Occipital lobe (tissue), 2 donors: Measurements from ENCODE around the gene HSD3B1. TPM values are rescaled to one million over a fixed set of nuclear protein-coding genes. Genes with fewer than 3 reads are reported as not detected.
A peak's percentile ranks its signal among the peaks of the same experiment; 100 is the strongest.
"Not testable (repeated sequence)": the region's sequence is repeated elsewhere in the genome, so short reads cannot be mapped to it uniquely, and the experiment has no call there.

Experiments used
- DNase-seq: peaks from one replicate; lab custom pipeline; 2025; lab: John Stamatoyannopoulos, UW
- total RNA-seq: library from RNA; depleted of rRNA; stranded (reverse); fragments of >200 nt; gene quantifications from one replicate; pipeline ENCODE4 v1.2.3, GENCODE V29; 2014

The HSD3B1 gene
- total RNA-seq, 1 donor from 2014 or later, result not detected

DNA sequence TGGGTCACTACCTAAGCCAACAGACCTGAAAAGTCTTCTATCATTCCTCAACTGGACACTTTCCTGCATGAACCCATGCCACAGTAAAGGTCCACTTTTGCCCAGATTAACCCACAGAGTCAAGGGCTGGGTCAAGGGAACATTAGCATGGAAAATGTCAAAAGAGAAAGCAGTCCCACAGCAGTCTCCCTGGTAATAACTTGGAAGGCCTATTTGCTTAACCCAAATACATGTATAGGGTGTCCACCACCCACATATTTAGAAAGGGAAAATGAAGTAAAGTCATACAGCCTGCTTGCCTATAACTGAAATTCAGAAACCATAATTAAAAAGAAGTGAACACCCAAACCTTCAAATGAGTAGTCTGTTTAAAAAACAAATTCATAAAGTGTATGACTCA lies 16.1 kb upstream of the HSD3B1 start:
- DNase-seq, result no peak

DNA sequence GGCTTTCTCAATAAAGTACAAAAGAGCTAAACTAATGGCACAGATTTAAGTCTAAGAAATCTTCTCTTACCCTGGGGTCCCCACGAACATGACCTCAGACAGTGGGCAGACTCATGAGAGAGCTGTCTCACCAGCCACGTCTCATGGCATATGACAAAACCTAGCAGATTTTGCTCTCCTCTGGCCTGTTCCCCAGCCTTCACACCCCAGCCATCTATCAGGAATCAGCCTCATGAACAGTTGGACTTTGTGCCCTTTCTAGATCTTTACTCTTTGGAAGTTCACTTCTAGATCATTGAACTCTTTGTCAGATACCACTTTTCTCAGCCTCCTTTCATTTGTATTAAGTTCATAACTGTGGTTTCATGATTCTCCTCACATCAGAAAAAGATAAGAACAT lies 14.2 kb upstream of the HSD3B1 start:
- DNase-seq, result no peak

DNA sequence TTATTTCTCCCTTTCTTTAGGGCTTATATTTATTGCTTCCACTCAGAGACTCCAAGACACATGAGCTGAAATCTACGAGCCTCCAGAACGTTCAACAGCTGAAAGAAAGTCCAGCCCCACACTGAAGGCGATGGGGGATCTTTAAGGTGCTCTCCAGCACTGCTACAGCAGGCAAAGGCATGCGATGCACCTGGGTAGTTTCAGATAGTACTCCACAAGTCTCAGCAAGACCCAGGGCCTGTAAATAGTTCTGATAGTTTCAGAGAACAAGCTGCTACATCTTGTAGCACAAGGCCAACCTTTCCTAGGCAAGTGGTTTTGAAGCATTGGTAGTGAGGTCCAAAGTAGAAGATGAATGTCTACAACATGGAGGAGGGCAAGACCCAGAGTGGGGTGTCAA lies 2.2 kb upstream of the HSD3B1 start:
- DNase-seq, result no peak

DNA sequence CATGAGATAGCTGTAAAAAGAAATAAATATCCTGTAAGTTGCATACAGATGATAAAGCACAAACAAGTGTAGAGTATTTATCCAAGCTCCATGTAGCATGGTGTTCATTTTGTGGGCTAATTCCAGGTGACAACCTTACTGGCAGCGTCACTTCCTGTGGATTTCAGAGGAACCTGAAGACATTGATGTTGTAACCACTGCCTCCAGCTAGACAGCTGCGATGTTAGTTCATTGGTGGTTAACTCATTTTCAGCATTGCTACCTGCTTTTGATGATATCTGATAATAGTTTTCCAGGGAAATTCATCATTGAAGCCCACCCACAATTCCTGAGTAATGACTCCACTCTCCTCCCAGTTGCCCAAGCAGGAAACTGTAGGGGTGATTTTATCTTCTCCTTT lies 3.0 kb downstream of the HSD3B1 start:
- DNase-seq, result no peak

DNA sequence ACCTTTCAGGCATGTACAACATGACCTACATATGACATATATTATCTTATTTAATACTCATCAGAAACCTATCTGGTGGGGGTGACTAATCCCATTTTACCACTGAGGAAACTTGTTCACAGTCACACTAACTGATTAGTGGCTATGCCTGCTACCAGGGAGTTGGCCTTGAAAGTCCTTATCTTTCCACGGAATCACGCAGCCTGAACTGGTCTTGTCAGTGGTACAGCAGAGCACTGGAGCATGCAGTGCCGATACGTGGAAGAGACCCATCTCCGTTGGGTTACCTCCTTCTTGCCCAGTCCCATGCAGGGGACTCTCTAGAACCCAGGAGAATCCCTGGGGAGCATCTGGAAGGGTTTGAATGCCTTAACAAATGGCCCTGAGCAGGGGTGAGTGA lies 8.2 kb downstream of the HSD3B1 start:
- DNase-seq, result no peak

DNA sequence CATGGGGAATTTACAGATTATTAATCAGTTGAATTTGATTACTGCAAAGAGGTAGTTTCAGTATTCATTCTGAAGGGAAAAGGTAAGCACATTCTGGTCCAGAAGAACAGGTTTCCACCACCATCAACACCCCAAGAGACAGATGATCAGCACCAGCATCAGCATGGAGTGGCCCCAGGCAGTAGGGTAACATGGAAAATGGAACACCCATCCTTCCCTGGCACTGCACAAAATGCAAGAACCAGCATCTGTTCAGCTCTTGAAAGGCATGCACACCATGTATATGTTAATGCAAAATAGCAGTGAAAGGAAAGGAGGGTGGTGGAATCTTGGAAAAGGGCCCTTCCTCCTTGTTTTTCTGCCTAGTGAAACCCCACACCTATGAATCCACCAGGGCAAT lies 9.2 kb downstream of the HSD3B1 start:
- DNase-seq, result no peak

DNA sequence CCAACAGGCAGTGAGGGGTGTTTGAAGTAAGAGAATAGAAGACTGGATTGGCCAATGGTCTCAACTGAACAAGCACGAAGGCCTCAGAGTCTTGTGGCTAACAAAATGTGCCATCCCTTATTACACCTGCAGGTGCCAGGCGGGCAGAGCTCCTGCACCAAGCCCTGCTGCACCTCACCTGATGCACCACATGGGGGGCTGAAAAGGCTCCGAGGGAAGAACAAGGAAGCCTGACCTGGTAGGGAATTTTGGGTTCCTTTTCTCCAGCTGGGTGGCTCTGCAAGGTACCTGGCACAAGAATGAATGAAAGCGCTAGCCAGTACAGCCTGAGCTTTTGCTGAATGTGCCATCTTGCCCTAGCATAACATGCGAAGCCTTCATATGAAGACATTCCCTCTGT lies 9.7 kb downstream of the HSD3B1 start:
- no peak for DNase-seq

DNA sequence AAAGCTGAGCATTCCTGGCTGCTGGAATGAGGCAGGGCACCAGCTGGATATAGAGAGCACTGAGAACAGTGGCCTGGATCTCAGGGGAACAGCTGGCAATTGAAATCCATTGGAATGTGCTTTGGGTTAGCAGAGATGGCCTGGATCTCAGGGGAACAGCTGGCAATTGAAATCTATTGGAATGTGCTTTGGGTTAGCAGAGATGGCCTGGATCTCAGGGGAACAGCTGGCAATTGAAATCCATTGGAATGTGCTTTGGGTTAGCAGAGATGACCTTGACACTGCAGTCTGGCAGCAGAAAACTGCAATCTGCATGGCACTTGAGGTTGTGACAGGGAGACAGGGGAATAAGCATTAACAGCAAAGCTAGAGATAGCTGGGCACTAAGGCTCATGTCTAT lies 10.7 kb downstream of the HSD3B1 start:
- DNase-seq, result not testable (repeated sequence)

DNA sequence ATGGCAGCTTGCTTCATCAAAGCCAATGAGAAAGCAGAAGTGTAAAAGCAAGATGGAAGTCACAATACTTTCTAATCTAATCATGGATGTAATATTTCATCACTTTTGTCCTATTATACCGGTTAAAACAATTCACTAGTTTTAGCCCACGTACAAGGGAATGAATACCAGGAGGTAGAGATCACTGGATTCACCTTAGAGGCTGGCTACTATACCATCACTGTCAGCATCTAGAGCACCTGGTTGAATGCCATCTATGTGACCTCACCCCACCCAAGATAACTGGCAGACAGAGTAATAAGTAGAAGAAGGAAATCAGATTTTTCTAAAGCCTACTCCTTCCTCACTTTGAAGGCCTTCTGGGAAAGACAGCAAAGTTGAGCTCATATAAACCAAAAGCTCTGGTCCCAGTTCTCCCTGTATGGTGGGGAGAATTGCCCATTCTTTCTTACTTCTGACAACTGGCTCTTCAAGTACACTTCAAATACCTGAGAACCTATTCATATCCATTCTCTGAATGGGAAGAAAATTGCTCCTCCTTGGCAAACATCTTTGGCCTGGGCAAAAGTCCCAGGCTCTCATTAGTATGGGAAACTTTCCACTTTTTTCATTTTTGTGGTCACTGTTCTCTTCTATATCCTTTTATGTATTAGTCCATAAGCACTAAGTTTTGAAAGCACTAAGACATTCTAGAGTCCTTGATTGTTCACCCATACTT lies 24.8 kb downstream of the HSD3B1 start:
- DNase-seq, result no peak

DNA sequence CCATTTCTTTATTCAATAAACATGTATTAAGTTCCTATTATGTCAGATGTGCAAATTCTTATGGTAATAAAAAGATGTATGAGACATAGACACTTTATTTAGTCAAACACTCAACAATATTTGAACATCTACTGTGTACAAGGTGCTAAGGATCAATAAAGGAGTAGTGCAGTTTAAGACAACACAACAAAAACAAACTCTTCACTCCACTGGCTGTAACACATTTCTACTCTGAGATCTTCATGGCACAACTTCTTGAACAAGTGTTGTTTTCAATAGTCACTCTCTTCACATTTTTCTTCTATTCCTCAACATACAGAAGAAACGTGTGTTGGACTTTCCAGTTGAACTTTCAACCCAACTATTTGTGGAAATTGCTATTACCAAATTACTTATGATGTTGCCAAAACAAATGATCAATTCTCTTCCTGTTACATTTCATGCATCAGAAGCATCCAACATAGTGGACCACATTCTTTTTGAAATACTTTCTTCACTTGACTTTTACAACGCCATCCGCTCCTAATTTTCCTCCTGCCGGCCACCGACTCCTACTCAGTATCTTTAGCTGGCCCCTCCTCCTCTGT lies 25.4 kb downstream of the HSD3B1 start:
- no peak for DNase-seq

DNA sequence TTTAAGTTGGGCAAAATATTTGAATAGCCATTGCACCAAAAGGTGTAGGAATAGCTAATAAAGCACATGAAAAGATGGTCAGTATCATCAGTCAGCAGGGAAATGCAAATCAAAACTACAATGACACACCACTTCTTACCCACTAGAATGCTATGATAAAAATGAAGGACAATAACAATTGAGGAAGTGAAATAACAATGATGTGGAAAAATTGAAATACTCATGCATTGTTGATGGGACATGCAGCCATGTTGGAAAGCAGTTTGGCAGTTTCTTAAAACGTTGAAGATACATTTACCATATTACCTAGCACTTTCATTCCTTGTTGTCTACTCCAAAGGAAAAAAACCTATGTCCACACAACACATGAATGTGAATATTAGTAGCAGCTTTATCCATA lies 28.4 kb downstream of the HSD3B1 start:
- no peak for DNase-seq

DNA sequence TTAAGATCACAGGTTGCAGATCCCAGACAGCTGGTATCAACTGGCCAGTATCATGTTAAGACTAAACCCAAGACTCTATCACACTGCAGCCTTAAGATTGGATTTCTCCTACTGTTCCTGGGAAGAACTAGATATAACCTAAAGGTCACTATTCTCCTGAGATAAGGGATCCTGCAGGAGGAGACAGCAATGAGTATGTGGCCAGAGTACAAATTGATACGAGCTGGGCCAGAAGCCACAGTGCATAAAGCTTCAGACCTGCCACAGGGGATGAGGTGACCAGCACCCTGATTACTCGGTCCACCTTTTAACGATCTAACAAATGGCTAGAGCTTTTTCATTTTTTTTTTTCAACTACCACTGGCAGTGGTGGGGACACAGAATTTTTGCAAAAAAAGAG lies 31.0 kb downstream of the HSD3B1 start:
- DNase-seq, result no peak

DNA sequence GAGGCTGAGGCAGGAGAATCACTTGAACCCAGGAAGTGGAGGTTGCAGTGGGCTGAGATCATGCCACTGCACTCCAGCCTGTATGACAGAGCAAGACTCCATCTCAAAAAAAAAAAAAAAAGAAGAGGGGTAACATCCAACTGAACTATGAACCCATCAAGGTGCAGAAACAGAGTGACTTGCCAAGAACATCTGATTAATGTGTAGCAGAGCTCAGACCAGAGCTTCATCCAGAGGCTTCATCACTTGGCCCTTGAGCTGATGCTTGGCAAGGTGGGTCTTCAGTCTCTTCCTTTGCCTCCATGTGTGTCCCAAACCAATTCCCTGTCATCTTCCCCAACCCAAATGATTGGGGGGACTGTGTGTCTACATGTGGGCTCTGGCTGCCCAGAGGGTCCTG lies 32.6 kb downstream of the HSD3B1 start:
- DNase-seq, result no peak

DNA sequence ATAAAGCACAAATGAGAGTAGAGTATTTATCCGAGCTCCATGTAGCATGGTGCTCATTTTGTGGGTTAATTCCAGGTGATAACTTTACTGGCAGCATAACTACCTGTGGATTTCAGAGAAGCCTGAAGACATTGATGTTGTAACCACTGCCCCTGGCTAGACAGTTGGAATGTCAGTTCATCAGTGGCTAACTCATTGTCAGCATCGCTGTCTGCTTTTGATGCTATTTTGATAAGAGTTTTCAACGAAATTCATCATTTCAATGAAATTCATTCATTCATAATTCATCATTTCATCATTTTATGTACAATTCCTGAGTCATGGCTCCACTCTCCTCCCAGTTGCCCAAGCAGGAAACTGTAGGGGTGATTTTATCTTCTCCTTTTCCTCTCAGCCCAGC lies 34.4 kb downstream of the HSD3B1 start:
- DNase-seq, result no peak

DNA sequence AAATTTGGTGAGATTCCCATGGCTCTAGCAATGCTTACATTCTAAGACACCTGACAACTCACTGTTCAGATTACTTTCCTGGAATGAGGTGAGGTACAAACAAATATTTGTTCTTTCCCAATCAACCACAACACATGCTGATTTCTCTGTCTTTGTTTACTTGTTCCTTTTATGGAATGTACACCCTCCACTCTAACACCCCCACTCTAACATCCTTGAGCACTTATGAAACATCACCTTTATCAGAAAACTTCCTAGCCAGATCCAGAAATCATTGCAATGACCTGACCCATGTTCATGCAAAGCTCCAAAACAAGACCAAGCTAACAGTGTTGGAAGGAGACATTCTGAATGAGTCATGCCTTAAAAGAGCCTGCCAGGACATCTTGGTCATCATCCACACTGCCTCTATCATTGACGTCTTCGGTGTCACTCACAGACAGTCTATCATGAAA lies 35.5 kb downstream of the HSD3B1 start:
- no peak for DNase-seq

DNA sequence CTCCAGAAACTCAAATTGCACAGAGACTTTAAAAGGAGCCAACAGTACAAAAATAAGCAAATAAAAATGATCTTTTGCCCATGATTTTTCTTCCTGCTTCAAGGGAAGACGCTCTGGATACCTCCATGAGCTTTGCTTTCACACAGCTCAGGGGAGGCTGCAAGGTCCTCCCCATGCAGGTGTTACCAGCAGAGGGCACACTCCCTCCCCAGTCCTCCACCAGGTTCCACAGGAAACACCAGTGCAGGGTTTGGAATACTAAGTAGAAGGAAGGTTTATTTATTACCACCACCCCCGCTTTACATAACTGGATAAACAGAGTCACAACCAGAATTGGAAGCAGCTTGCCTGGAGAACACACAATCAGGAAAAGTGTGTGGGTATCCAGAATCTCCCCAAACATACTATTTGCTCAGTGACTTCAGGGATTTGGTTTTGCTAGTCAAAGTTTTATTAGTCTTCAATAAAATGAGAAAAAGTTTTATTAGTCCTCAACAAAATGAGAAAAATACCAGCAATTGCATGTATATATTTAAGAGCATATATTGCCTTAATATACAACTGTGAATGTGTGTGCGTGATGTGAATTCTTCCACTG lies 37.3 kb downstream of the HSD3B1 start:
- no peak for DNase-seq

DNA sequence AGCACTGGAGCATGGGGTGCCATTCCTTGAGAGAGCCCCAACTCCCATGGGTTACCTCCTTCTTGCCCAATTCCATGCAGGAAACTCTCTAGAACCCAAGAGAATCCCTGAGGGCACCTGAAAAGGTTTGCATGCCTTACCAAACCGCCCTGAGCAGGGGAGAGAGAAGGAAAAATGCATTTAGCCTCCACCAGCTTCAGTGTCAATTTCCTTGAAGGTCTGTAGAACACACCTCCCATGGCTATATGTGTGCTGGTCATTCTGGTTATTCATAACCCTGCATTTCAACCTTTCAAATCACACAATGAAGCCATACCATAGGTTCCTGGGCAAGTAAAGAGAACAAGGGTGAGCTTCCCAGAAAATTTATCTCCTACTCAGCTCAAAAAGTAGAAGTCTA lies 39.6 kb downstream of the HSD3B1 start:
- DNase-seq, result no peak

DNA sequence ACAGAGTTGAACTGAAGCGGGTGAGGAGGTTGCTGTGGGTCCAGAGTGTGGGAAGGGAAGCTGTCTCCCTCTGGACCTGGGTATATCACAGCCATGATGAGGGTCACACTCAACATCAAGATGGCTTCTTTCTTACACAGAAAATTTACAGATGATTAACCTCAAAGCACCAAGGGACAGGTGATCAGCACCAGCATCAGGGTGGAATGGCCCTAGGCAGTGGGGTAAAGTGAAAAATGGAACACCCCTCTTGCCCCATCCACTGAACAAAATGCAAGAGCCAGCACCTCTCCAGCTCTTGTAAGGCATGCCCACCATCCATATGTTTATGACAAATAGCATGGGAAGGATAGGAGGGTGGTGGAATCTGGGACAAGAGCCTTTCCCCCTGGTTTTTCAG lies 40.3 kb downstream of the HSD3B1 start:
- no peak for DNase-seq

DNA sequence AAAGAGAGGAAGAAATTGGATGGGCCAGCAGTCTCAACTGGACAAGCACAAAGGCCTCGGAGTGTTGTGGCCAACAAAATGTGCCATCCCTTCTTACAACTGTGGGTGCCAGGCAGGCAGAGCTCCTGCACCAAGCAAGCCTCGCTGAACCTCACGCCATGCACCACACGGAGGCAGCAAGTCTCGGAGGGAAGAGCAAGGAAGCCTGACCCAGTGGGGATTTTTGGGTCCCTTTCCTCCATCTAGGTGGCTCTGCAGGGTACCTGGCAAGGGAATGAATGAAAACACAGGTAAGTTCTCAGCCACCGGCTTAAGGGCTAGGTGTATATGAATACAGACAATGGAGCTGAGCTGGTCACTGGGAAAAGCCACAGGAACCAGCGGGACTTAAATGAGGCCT lies 40.8 kb downstream of the HSD3B1 start:
- DNase-seq, result no peak

DNA sequence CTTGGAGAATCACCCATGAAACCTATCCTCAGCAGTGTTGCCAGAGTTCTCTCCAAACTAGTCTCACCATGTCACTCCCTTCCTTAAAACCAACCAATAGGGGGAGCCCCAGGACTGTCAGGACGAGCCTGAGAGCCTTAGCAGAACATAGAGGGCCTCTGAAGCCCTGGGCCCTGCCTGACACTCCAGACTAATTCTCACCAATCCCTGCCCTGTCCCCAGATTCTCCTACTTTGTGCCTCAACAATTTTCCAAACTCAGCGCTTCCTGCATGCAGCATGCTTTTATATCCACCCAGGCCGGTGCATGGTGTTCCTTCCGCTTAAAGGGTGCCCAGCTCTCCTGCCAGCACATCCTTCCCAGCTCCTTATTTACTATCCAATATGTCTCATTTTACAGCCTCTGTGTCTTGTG lies 42.7 kb downstream of the HSD3B1 start:
- peak; percentile 40 for DNase-seq

DNA sequence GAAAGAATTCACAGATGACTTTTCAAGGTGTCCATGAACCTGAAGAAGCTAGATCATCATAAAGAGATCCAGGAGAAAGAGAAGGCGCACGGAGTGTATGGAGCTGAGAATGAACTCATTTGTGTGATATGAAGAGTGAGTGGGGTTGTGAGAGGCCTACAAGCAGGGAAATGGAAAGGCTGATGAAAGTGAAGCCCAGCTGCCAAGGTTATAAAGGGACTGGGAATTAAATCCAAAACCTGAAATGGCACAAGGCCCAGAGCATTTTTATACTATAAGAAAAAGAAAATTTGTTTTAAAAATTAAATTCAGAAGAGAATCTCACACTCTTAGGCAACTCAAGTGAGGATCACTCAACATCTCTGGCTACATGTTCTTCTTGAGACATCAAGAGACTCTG lies 43.4 kb downstream of the HSD3B1 start:
- no peak for DNase-seq

DNA sequence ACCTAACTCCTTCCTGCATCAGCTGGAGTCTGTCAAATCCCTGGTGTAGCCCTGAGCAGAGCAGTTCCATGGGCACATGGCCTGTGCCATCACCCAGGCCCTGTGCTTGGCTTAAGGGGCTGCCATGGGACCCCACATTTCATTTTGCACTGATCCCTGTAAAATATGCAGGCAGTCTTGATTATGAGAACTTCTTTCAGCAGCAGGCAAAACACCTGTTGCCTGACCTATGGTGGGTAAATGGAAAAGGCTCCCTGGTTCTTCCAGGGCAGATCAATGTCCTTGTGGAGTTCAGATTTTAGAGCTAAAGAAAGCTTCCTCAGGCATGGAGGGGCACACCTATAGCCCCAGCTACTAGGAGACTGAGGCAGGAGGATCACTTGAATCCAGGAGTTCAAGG lies 44.2 kb downstream of the HSD3B1 start:
- DNase-seq, result no peak

DNA sequence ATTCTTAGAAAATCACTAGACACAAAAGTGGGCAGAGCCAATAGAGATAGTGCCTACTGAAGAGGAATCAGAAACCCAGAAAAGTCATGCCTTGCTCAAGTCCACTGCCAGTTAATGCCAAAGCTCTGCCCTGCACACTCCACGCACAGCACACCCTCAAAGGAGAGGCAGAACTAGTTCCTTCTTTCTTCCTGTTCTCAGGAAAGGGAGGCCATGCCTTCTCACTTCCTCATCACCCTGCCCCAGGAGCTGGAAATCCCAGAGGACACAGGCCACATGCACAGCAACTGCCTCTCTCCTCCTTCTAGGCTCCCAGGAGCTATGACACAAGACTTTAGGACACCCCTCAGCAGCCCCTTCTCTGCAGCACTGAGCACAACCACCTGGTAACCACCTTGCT lies 45.6 kb downstream of the HSD3B1 start:
- not testable (repeated sequence) for DNase-seq
